ENCODE data around the gene KANK2.

The KANK2 gene

GRCh38 chr19:11194173-11194572 is 3.2 kb downstream of the KANK2 start:
- DNase-seq (ENCODE audit: low read depth) = no peak
- no peak overlapping the region; the same call in 1 of the 2 replicates for H3K4me3 ChIP-seq (ENCODE audit: control insufficient read depth, low read depth, low read length)
- TF ChIP-seq CTCF (IDR thresholded peaks at IDR 0.05; ENCODE audit: control insufficient read depth, insufficient read depth, low read depth, low read length, missing control alignments) = no peak

- H3K4me3 ChIP-seq (ENCODE audit: control insufficient read depth, low read depth, low read length) = no peak overlapping the region
- no peak for DNase-seq (ENCODE audit: low read depth)
- no peak for TF ChIP-seq CTCF (IDR thresholded peaks at IDR 0.05; ENCODE audit: control insufficient read depth, insufficient read depth, low read depth, low read length, missing control alignments)
Observed at GRCh38 chr19:11192957-11193939, 4.1 kb downstream of the KANK2 start.

GRCh38 chr19:11191934-11192333 is 5.4 kb downstream of the KANK2 start:
- no peak for DNase-seq (ENCODE audit: low read depth)
- TF ChIP-seq CTCF (IDR thresholded peaks at IDR 0.05; ENCODE audit: control insufficient read depth, insufficient read depth, low read depth, low read length, missing control alignments) = no peak
- H3K4me3 ChIP-seq (ENCODE audit: control insufficient read depth, low read depth, low read length) = no peak overlapping the region

- TF ChIP-seq CTCF (IDR thresholded peaks at IDR 0.05; ENCODE audit: control insufficient read depth, insufficient read depth, low read depth, low read length, missing control alignments) = no peak
- no peak for DNase-seq (ENCODE audit: low read depth)
- no peak overlapping the region for H3K4me3 ChIP-seq (ENCODE audit: control insufficient read depth, low read depth, low read length)
Observed at GRCh38 chr19:11191273-11191755, 6.0 kb downstream of the KANK2 start.

GRCh38 chr19:11190501-11190900 is 6.8 kb downstream of the KANK2 start:
- TF ChIP-seq CTCF (IDR thresholded peaks at IDR 0.05; ENCODE audit: control insufficient read depth, insufficient read depth, low read depth, low read length, missing control alignments) = no peak
- no peak for DNase-seq (ENCODE audit: low read depth)
- no peak overlapping the region for H3K4me3 ChIP-seq (ENCODE audit: control insufficient read depth, low read depth, low read length)

GRCh38 chr19:11187441-11187840 is 9.9 kb downstream of the KANK2 start:
- no peak for DNase-seq (ENCODE audit: low read depth)
- TF ChIP-seq CTCF (IDR thresholded peaks at IDR 0.05; ENCODE audit: control insufficient read depth, insufficient read depth, low read depth, low read length, missing control alignments) = no peak
- no peak overlapping the region for H3K4me3 ChIP-seq (ENCODE audit: control insufficient read depth, low read depth, low read length)

Data from AG09309 (cell line).